GM23248 (cell line): ENCODE results near the gene TARDBP. TPM values are rescaled to one million over a fixed set of nuclear protein-coding genes. Genes with fewer than 3 reads are reported as not detected.

Experiments
- DNase-seq: peaks from one replicate; pipeline ENCODE4 v3.0.0-alpha.2; 2015
- H2AFZ ChIP-seq: fragments of 200-600 bp; sonication (generic); 2 replicates; pipeline ENCODE4 v1.6.1; 2016; ENCODE audit warnings: antibody characterized with exemption
- H3F3A ChIP-seq: fragments of 200-600 bp; sonication (generic); 2 replicates; pipeline ENCODE4 v1.6.1; 2016; ENCODE audit warnings: mild to moderate bottlenecking, antibody characterized with exemption, mixed run types; ENCODE audit not compliant: insufficient read depth
- H3K27ac ChIP-seq: fragments of 200-600 bp; sonication (generic); 2 replicates; pipeline ENCODE4 v1.5.1; 2016; ENCODE audit warnings: mild to moderate bottlenecking
- H3K27me3 ChIP-seq: fragments of 200-600 bp; sonication (generic); replicated peaks from 2 replicates; pipeline ENCODE4 v1.6.1; 2016; ENCODE audit warnings: mild to moderate bottlenecking; ENCODE audit not compliant: insufficient read depth
- H3K36me3 ChIP-seq: fragments of 200-600 bp; sonication (generic); 2 replicates; pipeline ENCODE4 v1.6.1; 2016; ENCODE audit warnings: low read depth, mild to moderate bottlenecking
- H3K4me1 ChIP-seq: fragments of 200-600 bp; sonication (generic); 2 replicates; pipeline ENCODE4 v1.6.1; 2016; ENCODE audit warnings: mild to moderate bottlenecking; ENCODE audit not compliant: insufficient read depth
- H3K4me2 ChIP-seq: fragments of 200-600 bp; sonication (generic); one replicate; pipeline ENCODE4 v1.6.1; 2016; ENCODE audit warnings: mild to moderate bottlenecking; ENCODE audit not compliant: unreplicated experiment
- H3K4me3 ChIP-seq: fragments of 200-600 bp; sonication (generic); 2 replicates; pipeline ENCODE4 v1.5.1; 2016; ENCODE audit warnings: mild to moderate bottlenecking
- H3K79me2 ChIP-seq: fragments of 200-600 bp; sonication (generic); 2 replicates; pipeline ENCODE4 v1.6.1; 2016; ENCODE audit warnings: mild to moderate bottlenecking; ENCODE audit not compliant: insufficient read depth
- H3K9ac ChIP-seq: fragments of 200-600 bp; sonication (generic); 2 replicates; pipeline ENCODE4 v1.6.1; 2016; ENCODE audit warnings: mild to moderate bottlenecking
- H3K9me2 ChIP-seq: fragments of 200-600 bp; sonication (generic); 2 replicates; pipeline ENCODE4 v1.6.1; 2016; ENCODE audit warnings: mixed run types, mild to moderate bottlenecking, moderate library complexity; ENCODE audit not compliant: insufficient read depth
- H3K9me3 ChIP-seq: fragments of 200-600 bp; sonication (generic); one replicate; pipeline ENCODE4 v1.6.1; 2017; ENCODE audit warnings: low read depth
- H4K20me1 ChIP-seq: fragments of 200-600 bp; sonication (generic); 2 replicates; pipeline ENCODE4 v1.6.0; 2016; ENCODE audit not compliant: insufficient read depth
- EZH2 ChIP-seq: fragments of 200-600 bp; sonication (generic); IDR thresholded peaks from 2 replicates; pipeline ENCODE4 v1.6.1; 2018; ENCODE audit warnings: antibody characterized with exemption, mild to moderate bottlenecking; ENCODE audit not compliant: insufficient read depth, poor library complexity, severe bottlenecking
- EZH2phosphoT487 ChIP-seq: fragments of 200-600 bp; sonication (generic); IDR thresholded peaks from 2 replicates; pipeline ENCODE4 v1.6.1; 2018; ENCODE audit warnings: antibody characterized with exemption, moderate library complexity, mild to moderate bottlenecking, low read depth; ENCODE audit not compliant: insufficient read depth
- WGBS, 2 experiments: methylation state at CpG; one replicate each; pipeline ENCODE4 v1.1.6; 2015 to 2017; ENCODE audit warnings: low lambda C conversion rate in 2 of 2, low coverage in 1 of 2; ENCODE audit errors: missing lambda C conversion rate in 2 of 2; 5-methylcytosine and 5-hydroxymethylcytosine counted together
- in situ Hi-C: fragments of 300-500 bp; cut with MboI; formaldehyde crosslinking; loops from 2 replicates; pipeline ENCODE4 v1.15.0; 2020
- polyA plus RNA-seq: library from polyadenylated mRNA; unstranded; fragments of >200 nt; fragmentation: Nextera tagmentation; extraction: Ambion mirVana; gene quantifications from 2 replicates; pipeline ENCODE4 v1.2.1, GENCODE V29; 2016
- total RNA-seq: library from RNA; depleted of rRNA; stranded (reverse); fragments of >200 nt; shearing (Covaris generic); gene quantifications from 2 replicates; pipeline ENCODE4 v1.2.3, GENCODE V29; 2014

TARDBP gene
- total and polyA plus RNA-seq, 2 experiments from 2014 or later: 36.0 to 128 TPM

GRCh38 chr1:10975567-10976326 lies 36.7 kb upstream of the TARDBP start:
- H3K9ac ChIP-seq: peak overlapping the region; percentile 56
- peaks cover 12% of the 10 kb centered on the region; the same call in 1 of the 2 replicates for H3K27me3 ChIP-seq
- DNase-seq: peak; percentile 99
- in situ Hi-C loops: no loop called here
- H3K79me2 ChIP-seq: no peaks in the 10 kb centered on the region
- H3K36me3 ChIP-seq: no peaks in the 10 kb centered on the region
- peaks cover 32% of the 10 kb centered on the region for H3F3A ChIP-seq
- H2AFZ ChIP-seq: peak overlapping the region; percentile 62; the same call in 1 of the 2 replicates
- no peak for TF ChIP-seq EZH2
- TF ChIP-seq EZH2phosphoT487: no peak
- peak overlapping the region; percentile 70 for H3K4me2 ChIP-seq
- peaks cover 25% of the 10 kb centered on the region for H3K4me1 ChIP-seq
- H3K4me3 ChIP-seq: peak overlapping the region; percentile 38
- no peaks in the 10 kb centered on the region for H3K9me2 ChIP-seq
- H4K20me1 ChIP-seq: no peaks in the 10 kb centered on the region
- peak overlapping the region; percentile 82 for H3K27ac ChIP-seq
- 2 to 4% methylated on average over 19 of the region's 19 CpGs for WGBS, 2 experiments
- H3K9me3 ChIP-seq: no peaks in the 10 kb centered on the region

- Histone ChIP-seq H3K27ac (no peak overlapping the region), H3K4me2 (no peak overlapping the region), H3K9me3 (no peaks in the 10 kb centered on the region), H4K20me1 (no peaks in the 10 kb centered on the region), H3K4me1 (peaks cover 27% of the 10 kb centered on the region), H3K4me3 (no peak overlapping the region), H3K27me3 (0 out of 2 replicates have a peak, but pooled peaks cover 6% of the 10 kb centered on the region), H3K9me2 (no peaks in the 10 kb centered on the region), H3K36me3 (no peaks in the 10 kb centered on the region), H3F3A (peaks cover 41% of the 10 kb centered on the region), H3K9ac (no peak overlapping the region), H3K79me2 (no peaks in the 10 kb centered on the region), H2AFZ (no peak overlapping the region)
- TF ChIP-seq EZH2phosphoT487 (no peak), EZH2 (no peak)
- in situ Hi-C loops: no loop called here
- no peak for DNase-seq
- 80 to 84% methylated on average over 3 to 4 of the region's 4 CpGs for WGBS, 2 experiments
Observed at GRCh38 chr1:10978719-10979118, 33.7 kb upstream of the TARDBP start.

GRCh38 chr1:10979483-10979920 lies 33.0 kb upstream of the TARDBP start:
- no peak for TF ChIP-seq EZH2phosphoT487
- no peak for TF ChIP-seq EZH2
- no peaks in the 10 kb centered on the region for H3K79me2 ChIP-seq
- H3K4me3 ChIP-seq: peak overlapping the region; percentile 52; the same call in 1 of the 2 replicates
- in situ Hi-C loops: no loop called here
- peak overlapping the region; percentile 13; the same call in 1 of the 2 replicates for H3K9ac ChIP-seq
- H2AFZ ChIP-seq: peak overlapping the region; percentile 55; the same call in 1 of the 2 replicates
- 0 out of 2 replicates have a peak, but pooled peaks cover 6% of the 10 kb centered on the region for H3K27me3 ChIP-seq
- H3K9me3 ChIP-seq: no peaks in the 10 kb centered on the region
- peak overlapping the region; percentile 26 for H3K27ac ChIP-seq
- 40 to 44% methylated on average over 13 of the region's 13 CpGs for WGBS, 2 experiments
- peaks cover 40% of the 10 kb centered on the region for H3F3A ChIP-seq
- H4K20me1 ChIP-seq: no peaks in the 10 kb centered on the region
- peak overlapping the region; percentile 56 for H3K4me2 ChIP-seq
- DNase-seq: peak; percentile 50
- H3K4me1 ChIP-seq: peaks cover 26% of the 10 kb centered on the region
- H3K9me2 ChIP-seq: no peaks in the 10 kb centered on the region
- H3K36me3 ChIP-seq: no peaks in the 10 kb centered on the region

GRCh38 chr1:10980094-10980577 lies 32.3 kb upstream of the TARDBP start:
- H3K9me3 ChIP-seq: no peaks in the 10 kb centered on the region
- peak; percentile 93 for DNase-seq
- no peaks in the 10 kb centered on the region for H3K36me3 ChIP-seq
- TF ChIP-seq EZH2phosphoT487: no peak
- H2AFZ ChIP-seq: peak overlapping the region; percentile 55
- H4K20me1 ChIP-seq: no peaks in the 10 kb centered on the region
- no peaks in the 10 kb centered on the region for H3K9me2 ChIP-seq
- in situ Hi-C loops: no loop called here
- WGBS, 2 experiments: 2 to 4% methylated on average over 15 of the region's 15 CpGs
- H3K4me2 ChIP-seq: peak overlapping the region; percentile 56
- H3K27ac ChIP-seq: peak overlapping the region; percentile 26
- 0 out of 2 replicates have a peak, but pooled peaks cover 6% of the 10 kb centered on the region for H3K27me3 ChIP-seq
- H3K79me2 ChIP-seq: no peaks in the 10 kb centered on the region
- peaks cover 26% of the 10 kb centered on the region for H3K4me1 ChIP-seq
- H3K4me3 ChIP-seq: peak overlapping the region; percentile 52
- H3F3A ChIP-seq: peaks cover 34% of the 10 kb centered on the region
- H3K9ac ChIP-seq: peak overlapping the region; percentile 56
